ENCODE results near the gene IQCE. TPM values are rescaled to one million over a fixed set of nuclear protein-coding genes. Genes with fewer than 3 reads are reported as not detected.
A peak's percentile ranks its signal among the peaks of the same experiment; 100 is the strongest.

IQCE gene
- total RNA-seq, 2 donors from 2014 or later, result 6.7 to 9.0 TPM

DNA sequence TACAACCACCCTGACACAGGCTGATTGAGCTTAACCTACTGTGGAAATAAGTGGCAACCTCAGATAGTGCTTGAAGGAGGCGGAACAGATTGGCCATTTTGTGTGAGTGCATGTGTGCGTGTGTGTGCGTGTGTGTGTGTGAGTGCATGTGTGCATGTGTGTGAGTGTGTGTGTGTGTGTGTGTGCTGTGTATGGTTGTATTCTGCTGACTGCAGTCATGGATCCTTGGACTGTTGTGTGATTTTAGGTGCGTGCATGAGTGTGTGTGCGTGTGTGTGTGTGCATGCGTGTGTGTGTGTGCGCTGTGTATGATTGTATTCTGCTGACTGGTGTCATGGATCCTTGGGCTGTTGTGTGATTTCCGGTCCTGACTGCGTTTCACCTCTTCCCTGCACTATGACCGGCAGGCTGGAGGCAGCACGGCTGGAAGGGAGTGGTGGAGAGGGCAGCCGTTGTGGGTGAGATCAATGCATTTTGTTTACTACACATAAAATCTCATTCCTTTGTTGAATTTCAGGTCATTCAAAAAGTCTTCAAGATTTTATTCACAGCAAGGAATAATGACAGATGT lies 6.3 kb downstream of the IQCE start:
- ATAC-seq, result no peak
- Mint-ChIP-seq H3K36me3 (ENCODE audit: low read depth) (no peaks in the 10 kb centered on the region), H3K4me1 (peaks cover 8% of the 10 kb centered on the region), H3K4me3 (no peak overlapping the region), H3K27me3 (no peaks in the 10 kb centered on the region), H3K27ac (peak overlapping the region; percentile 47)
- H3K9me3 ChIP-seq (ENCODE audit: control insufficient read depth, low read length, poor library complexity, severe bottlenecking), result no peaks in the 10 kb centered on the region
- DNase-seq, result no peak

DNA sequence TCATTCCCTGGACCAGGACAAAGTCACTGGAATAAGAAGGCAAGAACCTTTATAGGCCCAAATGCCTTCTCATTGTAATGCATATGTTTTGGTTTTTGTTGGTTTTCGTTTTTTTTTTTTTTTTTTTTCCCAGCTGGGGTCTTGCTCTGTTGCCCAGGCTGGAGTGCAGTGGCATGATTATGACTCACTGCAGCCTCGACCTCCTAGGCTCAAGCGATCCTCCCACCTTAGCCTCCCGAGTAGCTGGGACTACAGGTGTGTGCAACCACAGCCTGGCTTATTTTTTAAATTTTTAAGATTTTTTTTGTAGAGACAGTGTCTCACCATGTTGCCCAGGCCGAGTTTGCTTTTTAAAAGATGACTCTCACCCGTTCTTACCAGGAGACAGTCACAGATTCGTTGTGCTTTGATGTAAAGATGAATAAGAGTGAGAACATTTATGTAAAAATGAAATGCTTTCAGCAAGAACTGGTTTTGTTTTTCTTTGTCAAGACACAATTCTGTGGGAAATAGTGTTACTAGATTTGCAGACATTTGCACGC lies 7.6 kb downstream of the IQCE start:
- no peaks in the 10 kb centered on the region for H3K27me3 Mint-ChIP-seq
- no peaks in the 10 kb centered on the region for H3K9me3 ChIP-seq (ENCODE audit: control insufficient read depth, low read length, poor library complexity, severe bottlenecking)
- peaks cover 7% of the 10 kb centered on the region for H3K4me1 Mint-ChIP-seq
- ATAC-seq (no peak), DNase-seq (no peak)
- H3K27ac Mint-ChIP-seq, result peak overlapping the region; percentile 29
- H3K4me3 Mint-ChIP-seq, result peak overlapping the region; percentile 60
- H3K36me3 Mint-ChIP-seq (ENCODE audit: low read depth), result no peaks in the 10 kb centered on the region

DNA sequence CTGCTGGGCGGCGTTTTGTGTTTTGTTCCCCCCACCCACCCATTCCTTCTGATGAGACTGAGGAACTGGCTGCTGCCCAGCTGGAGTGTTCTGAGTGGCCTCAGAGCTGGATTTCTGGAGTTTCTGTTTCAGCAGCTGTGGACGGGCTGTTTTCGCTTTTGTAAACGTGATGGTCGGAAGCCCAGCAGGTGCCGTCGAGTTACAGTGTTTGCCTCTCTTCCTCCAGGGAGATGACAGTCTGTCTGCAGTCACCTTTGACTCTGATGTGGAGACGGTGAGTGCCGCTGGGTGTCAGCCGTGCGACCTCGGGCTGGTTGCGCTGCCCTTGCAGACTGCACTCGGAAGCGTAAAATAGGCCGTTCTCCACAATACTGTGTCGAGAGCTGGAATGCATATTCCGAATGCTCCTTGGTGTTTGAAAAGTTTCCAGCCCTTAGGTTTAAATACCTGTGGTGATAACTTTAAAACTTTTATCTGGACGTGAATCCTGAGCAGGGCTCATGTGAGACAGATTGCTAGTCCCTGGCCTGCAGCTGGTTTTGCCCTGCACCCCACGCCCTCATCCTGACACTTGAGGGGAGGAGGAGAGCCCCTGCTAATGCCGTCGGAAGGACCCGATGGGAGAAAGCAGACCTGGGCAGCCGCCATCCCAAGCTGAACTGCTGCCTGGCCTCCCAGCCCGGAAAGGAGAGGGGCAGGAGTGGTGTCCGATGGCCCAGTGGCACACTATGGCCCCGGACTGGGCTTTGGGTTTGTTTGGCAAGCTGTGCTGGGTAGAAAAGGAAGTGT lies 8.3 kb downstream of the IQCE start:
- peak overlapping the region; percentile 60 for H3K4me3 Mint-ChIP-seq

DNA sequence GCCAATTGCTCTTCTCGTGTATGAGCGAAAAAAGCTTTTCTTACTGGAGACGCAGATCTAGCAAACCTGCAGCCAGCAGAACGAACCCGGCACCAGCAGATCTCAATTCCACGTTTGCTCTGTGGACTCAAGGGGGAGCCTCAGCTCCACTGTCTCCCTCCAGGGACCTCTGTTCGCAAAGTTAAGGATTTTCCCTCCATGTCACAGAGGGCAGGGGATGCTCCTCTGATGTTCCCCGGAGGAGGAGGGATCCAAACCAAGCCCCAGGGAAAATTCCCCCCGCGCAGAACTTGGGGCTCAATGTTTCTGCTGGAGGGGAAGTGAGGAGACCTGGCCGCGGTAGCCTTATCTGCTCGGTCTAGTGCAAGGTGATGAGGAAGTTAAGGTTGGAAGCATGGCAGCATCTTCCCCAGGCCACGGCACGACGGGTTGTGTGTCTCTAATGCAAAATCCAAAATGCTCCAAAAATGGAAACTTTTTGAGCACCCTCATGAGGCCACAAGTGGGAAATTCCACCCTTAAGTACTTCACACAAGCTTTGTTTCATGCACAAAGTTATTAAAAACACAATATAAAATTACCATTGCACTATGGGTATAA lies 9.0 kb downstream of the IQCE start:
- Mint-ChIP-seq H3K27ac (peak overlapping the region; percentile 29), H3K27me3 (no peaks in the 10 kb centered on the region), H3K36me3 (ENCODE audit: low read depth) (no peaks in the 10 kb centered on the region), H3K4me1 (peaks cover 4% of the 10 kb centered on the region), H3K4me3 (no peak overlapping the region)
- no peak for ATAC-seq
- DNase-seq, result no peak
- no peaks in the 10 kb centered on the region for H3K9me3 ChIP-seq (ENCODE audit: control insufficient read depth, low read length, poor library complexity, severe bottlenecking)

More for the DNA sequence above, 8.3 kb downstream of the IQCE start:
- Mint-ChIP-seq H3K4me1 (peaks cover 4% of the 10 kb centered on the region), H3K27me3 (no peaks in the 10 kb centered on the region), H3K27ac (peak overlapping the region; percentile 29), H3K36me3 (ENCODE audit: low read depth) (no peaks in the 10 kb centered on the region)
- no peaks in the 10 kb centered on the region for H3K9me3 ChIP-seq (ENCODE audit: control insufficient read depth, low read length, poor library complexity, severe bottlenecking)
- ATAC-seq (peak; percentile 97), DNase-seq (peak in 1 of 3 donors; percentile 32)

DNA sequence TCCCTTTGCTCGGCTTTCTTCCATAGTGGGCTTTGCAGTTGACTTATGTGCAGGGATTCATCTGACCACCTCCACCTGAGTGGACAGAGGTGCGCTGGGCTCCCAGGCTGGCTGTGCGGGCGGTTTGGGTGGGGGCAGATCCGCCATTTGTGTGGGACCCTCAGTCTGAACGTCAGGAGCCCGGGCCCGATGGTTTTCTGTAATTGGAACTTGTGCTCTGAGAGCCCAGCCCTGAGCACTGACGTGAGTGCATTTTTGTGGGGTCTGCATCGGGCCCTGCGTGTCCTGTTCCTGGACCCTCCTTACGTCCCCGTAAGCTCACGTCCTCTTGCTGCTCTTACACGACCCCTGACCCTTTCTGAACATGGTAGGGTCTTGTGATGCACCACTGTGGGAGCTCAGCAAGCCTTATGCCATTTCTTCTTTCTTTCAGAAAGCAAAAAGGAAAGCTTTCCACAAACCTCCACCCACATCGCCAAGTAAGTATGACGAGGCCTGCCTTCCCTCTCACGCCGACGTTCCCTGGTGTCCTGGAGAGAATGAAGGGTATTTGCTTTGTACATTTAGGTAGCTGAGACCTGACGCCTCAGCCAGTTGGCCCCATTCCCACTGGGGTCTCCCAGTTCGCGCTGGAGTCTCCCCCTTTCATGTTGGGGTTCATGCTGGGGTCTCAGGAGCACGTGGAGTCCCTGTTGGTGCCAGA lies 9.9 kb downstream of the IQCE start:
- no peaks in the 10 kb centered on the region for H3K27me3 Mint-ChIP-seq
- no peaks in the 10 kb centered on the region for H3K36me3 Mint-ChIP-seq (ENCODE audit: low read depth)
- H3K27ac Mint-ChIP-seq, result no peak overlapping the region
- DNase-seq, result no peak
- no peak overlapping the region for H3K4me3 Mint-ChIP-seq
- peaks cover 4% of the 10 kb centered on the region for H3K4me1 Mint-ChIP-seq
- no peaks in the 10 kb centered on the region for H3K9me3 ChIP-seq (ENCODE audit: control insufficient read depth, low read length, poor library complexity, severe bottlenecking)
- ATAC-seq, result no peak

DNA sequence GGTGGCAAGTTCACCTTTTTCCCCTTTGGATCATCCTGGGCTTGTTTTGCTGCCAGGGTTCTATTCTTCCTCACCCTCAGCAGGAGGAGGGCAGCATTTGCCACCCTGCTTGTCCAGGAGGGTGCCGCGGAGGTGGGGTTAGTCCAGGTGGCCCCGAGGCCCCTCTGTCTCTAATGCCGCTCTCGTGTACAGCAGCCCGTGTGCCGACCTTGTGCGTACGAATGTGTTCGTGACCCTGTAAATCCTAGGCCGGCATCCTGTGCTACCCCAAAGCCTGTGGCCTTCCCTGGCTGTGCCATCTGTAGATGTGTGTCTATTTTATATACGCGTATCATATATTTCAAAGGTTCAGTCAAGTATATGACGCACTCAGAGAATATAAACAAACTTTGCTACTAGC lies 10.6 kb downstream of the IQCE start:
- ATAC-seq (no peak), DNase-seq (no peak)
- H3K27me3 Mint-ChIP-seq, result no peaks in the 10 kb centered on the region
- peaks cover 4% of the 10 kb centered on the region for H3K4me1 Mint-ChIP-seq
- no peak overlapping the region for H3K27ac Mint-ChIP-seq
- H3K9me3 ChIP-seq (ENCODE audit: control insufficient read depth, low read length, poor library complexity, severe bottlenecking), result no peaks in the 10 kb centered on the region
- peaks cover 4% of the 10 kb centered on the region for H3K36me3 Mint-ChIP-seq (ENCODE audit: low read depth)
- H3K4me3 Mint-ChIP-seq, result no peak overlapping the region

DNA sequence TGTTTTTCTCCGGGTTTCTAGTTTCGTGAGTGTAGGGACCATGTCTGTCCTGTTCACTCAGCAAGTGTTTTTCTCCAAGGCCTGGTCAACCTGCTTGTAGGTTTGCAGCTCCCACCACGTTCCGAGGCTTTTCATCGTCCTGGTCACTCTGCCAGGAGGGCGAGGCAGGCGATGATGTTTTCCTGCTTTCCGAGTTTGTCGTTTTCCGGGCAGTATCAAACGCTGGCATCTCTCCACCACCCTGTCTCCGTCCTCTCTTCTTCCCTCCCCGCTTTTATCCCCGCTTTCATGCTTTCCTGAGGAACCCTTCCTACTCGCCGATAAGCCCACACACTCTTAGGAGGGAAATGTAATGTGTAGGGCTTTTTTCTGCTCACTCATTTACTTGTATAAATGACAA lies 11.2 kb downstream of the IQCE start:
- no peak overlapping the region for H3K27ac Mint-ChIP-seq
- H3K27me3 Mint-ChIP-seq, result no peaks in the 10 kb centered on the region
- ATAC-seq (no peak), DNase-seq (no peak)
- no peaks in the 10 kb centered on the region for H3K4me1 Mint-ChIP-seq
- no peak overlapping the region for H3K4me3 Mint-ChIP-seq
- H3K9me3 ChIP-seq (ENCODE audit: control insufficient read depth, low read length, poor library complexity, severe bottlenecking), result no peaks in the 10 kb centered on the region
- H3K36me3 Mint-ChIP-seq (ENCODE audit: low read depth), result peaks cover 4% of the 10 kb centered on the region

DNA sequence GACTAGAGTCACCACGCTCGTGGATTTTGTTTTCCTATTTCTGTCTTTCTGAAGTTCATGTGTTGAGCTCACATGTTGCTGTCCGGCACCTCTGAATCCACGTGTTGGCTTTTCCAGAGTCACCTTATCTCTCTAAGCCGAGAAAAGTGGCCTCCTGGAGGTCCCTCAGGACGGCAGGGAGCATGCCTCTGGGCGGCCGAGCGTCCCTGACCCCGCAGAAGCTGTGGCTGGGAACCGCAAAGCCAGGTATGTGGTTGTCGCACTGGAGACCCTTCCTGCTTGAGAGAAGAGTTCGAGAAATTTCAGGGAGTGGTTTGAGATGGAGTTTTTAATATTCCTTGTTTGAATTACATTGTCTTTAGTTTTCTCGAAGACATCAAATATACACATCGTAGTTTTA lies 12.6 kb downstream of the IQCE start:
- no peak for ATAC-seq
- DNase-seq, result no peak
- no peaks in the 10 kb centered on the region for H3K9me3 ChIP-seq (ENCODE audit: control insufficient read depth, low read length, poor library complexity, severe bottlenecking)
- Mint-ChIP-seq H3K4me3 (no peak overlapping the region), H3K36me3 (ENCODE audit: low read depth) (peaks cover 4% of the 10 kb centered on the region), H3K27me3 (no peaks in the 10 kb centered on the region), H3K27ac (no peak overlapping the region), H3K4me1 (peaks cover 3% of the 10 kb centered on the region)

DNA sequence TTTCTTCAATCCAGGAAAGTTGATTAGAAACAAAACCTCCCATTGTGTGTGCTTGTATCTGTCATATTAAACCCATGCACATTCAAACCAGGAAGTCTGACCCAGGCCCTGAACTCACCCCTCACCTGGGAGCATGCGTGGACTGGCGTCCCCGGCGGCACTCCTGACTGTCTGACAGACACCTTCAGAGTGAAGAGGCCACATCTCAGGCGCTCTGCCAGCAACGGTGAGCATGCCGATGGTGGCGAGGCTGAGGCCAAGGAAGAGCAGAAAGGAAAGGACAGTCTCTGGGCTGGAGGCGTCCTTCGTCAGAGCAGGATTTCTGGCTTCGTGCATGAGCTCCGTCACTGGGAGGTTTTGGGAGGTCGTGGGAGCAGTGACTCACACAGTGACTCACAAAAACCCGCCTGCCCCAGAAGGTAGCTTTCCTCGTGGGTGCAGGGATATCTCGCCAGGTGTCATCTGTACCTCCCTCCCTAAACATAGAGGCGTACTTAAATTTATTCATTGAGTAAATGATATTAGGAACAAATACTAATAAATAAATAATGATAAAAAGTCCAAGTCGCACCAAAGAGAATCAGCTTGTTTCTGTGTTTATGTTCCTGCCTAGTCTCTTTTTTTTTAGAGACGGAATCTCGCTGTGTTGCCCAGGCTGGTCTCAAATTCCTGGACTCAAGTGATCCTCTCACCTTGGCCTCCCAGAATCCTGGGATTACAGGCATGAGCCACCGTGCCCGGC lies 13.5 kb downstream of the IQCE start:
- no peak for DNase-seq
- H3K27me3 Mint-ChIP-seq, result no peaks in the 10 kb centered on the region
- H3K4me3 Mint-ChIP-seq, result no peak overlapping the region
- ATAC-seq, result no peak
- no peaks in the 10 kb centered on the region for H3K9me3 ChIP-seq (ENCODE audit: control insufficient read depth, low read length, poor library complexity, severe bottlenecking)
- H3K27ac Mint-ChIP-seq, result no peak overlapping the region
- peaks cover 4% of the 10 kb centered on the region for H3K36me3 Mint-ChIP-seq (ENCODE audit: low read depth)
- H3K4me1 Mint-ChIP-seq, result peaks cover 3% of the 10 kb centered on the region

DNA sequence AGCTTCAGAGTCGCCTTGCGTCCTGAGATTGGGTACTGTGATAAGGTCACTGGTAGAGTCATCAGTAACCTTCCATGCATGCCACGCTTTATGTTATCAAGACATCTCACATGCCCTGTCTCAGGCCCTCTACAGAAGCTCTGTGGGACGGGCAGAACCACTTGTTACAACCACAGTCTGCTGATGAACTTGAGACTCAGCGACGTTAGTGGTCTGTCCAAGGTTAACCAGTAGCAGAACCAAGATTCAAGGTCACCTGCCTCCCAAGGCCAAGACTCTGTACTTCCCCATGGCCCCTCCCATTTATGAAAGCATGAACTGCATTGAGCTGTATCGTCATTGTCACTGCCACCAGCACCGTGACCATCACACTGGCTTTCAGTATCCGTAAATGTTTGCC lies 15.0 kb downstream of the IQCE start:
- ATAC-seq (no peak), DNase-seq (no peak)
- no peaks in the 10 kb centered on the region for H3K9me3 ChIP-seq (ENCODE audit: control insufficient read depth, low read length, poor library complexity, severe bottlenecking)
- Mint-ChIP-seq H3K4me3 (no peak overlapping the region), H3K27ac (no peak overlapping the region), H3K27me3 (no peaks in the 10 kb centered on the region), H3K36me3 (ENCODE audit: low read depth) (peaks cover 4% of the 10 kb centered on the region), H3K4me1 (peaks cover 3% of the 10 kb centered on the region)

DNA sequence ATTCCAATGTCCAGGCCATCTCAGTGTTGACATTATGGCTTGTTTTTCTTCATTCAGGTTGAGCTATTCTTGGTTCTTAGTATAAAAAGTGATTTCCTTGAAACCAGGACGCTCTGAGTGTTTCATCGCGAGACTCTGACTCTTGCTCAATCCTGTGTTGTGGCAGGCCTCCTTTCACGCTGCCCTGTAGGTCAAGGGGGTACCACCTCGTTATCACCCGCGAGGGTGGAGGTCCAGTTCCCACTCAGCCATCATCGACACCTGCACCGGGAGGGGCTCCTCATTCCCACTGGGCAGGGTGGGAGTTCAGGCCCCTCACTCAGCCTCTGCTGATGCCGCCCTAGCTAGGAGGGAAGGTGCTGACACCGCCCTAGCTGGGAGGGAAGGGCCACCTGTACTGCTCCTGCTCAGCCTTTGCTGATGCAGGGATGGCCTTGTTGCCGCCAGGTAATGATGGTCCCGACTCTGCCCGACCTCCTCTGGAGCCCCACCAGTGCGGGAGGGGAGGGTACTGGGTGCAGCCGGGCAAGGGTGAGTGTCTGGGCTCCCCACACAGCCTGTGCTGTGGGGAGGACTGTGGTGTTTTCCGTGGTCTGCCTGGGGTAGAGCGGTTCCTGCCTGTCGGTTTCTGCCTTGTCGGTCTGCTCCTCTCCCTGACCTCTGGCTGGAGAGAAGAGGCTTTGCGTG lies 16.4 kb downstream of the IQCE start:
- ATAC-seq, result no peak
- H3K27ac Mint-ChIP-seq, result no peak overlapping the region
- DNase-seq, result no peak
- no peaks in the 10 kb centered on the region for H3K9me3 ChIP-seq (ENCODE audit: control insufficient read depth, low read length, poor library complexity, severe bottlenecking)
- H3K4me1 Mint-ChIP-seq, result peaks cover 3% of the 10 kb centered on the region
- no peak overlapping the region for H3K4me3 Mint-ChIP-seq
- H3K27me3 Mint-ChIP-seq, result no peaks in the 10 kb centered on the region
- peaks cover 4% of the 10 kb centered on the region for H3K36me3 Mint-ChIP-seq (ENCODE audit: low read depth)

DNA sequence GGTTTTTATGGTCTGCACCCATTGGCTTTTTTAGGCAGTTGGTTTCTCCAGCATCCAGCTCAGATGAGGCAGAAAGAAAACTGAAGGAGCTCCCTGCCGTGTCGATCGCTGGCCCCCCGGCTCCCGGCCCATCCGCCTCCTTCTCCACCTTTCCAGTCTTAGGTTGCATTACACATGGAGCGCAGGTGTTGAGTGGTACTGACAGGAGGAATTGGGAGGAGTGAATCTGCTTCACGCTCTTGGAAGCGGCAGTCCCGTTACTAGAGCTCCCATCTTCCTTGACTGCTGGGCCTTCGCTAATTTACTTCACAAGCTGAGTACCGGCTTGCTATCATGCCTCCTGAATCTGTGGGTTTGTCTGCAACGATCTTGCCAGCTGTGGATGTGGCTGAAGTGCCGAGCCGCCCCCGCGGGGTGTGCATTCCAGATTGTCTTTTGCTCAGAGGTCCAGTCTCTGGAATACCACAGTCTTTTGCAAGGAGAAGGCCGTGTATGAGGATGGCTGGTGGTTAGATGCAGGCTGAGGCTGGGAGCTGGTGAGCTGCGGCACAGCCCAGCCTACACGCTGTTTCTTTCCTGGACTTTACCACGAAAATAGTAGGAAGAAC lies 17.1 kb downstream of the IQCE start:
- Mint-ChIP-seq H3K4me3 (no peak overlapping the region), H3K4me1 (peaks cover 3% of the 10 kb centered on the region), H3K27me3 (no peaks in the 10 kb centered on the region), H3K36me3 (ENCODE audit: low read depth) (peaks cover 4% of the 10 kb centered on the region), H3K27ac (no peak overlapping the region)
- H3K9me3 ChIP-seq (ENCODE audit: control insufficient read depth, low read length, poor library complexity, severe bottlenecking), result no peaks in the 10 kb centered on the region
- DNase-seq, result no peak
- ATAC-seq, result no peak
